IPS-11a (cell line): ENCODE measurements around the gene SLC25A30.
"Not testable (repeated sequence)": the region's sequence is repeated elsewhere in the genome, so short reads cannot be mapped to it uniquely, and the experiment has no call there.

Source experiments
- H3K4me3 ChIP-seq: one replicate; pipeline ENCODE4 v1.5.1; 2013; ENCODE audit warnings: low read depth, low read length, control low read depth

The SLC25A30 gene

DNA sequence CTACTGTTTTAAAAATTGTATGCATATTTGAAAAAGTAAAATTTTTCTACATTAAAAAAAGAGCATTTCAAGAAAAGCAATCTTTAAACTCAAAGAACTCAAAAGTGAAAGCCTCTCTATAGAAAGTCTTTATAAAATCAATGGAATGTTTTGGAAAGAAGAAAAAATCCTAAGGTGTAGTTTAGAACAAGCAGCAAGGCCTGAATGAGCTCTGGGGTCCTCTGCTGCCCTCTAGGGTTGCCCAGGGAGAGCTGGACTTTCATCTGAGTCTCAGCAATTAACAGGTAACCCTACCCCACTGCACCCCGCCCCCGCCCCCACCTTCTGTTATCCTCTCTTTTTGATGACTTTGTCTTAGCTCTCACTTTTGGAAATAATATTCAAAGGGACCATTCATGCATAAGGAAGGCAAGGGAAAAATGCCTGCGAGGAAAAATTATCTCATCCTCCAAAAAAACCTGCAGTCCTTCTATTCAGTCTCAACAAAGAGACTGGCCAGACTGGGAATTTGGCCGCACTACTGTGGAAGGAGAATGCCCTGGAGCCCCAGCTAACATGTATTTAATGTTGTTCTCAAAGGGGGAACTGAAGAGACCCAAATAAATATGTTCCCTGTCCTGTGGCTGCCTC, 24.1 kb downstream of the SLC25A30 start:
- H3K4me3 ChIP-seq, result no peak overlapping the region

DNA sequence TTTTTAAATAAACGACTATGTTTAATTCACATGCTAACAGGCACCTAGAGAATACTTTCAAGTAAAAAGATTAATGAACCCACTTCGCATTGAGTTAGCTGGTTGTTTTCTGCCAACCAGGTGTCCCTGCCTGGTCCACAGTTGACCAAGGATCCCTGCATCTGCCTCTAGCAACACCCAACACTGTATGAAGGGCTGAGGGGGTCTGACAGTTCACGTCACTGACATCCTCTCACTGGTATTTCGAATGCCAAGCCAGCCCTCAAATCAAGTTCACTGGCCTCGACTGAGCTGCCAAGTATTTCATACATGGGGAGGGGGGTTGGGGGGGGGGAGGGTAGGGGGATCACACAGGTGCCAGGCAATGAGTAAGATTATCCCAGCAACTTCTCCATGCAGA, 25.4 kb downstream of the SLC25A30 start:
- H3K4me3 ChIP-seq, result no peak overlapping the region

- no peak overlapping the region for H3K4me3 ChIP-seq
Measured at GRCh38 chr13:45391926-45392325, 26.2 kb downstream of the SLC25A30 start.

- not testable (repeated sequence) for H3K4me3 ChIP-seq
Measured at GRCh38 chr13:45391128-45391527, 27.0 kb downstream of the SLC25A30 start.

- not testable (repeated sequence) for H3K4me3 ChIP-seq
Measured at GRCh38 chr13:45390348-45390747, 27.8 kb downstream of the SLC25A30 start.

DNA sequence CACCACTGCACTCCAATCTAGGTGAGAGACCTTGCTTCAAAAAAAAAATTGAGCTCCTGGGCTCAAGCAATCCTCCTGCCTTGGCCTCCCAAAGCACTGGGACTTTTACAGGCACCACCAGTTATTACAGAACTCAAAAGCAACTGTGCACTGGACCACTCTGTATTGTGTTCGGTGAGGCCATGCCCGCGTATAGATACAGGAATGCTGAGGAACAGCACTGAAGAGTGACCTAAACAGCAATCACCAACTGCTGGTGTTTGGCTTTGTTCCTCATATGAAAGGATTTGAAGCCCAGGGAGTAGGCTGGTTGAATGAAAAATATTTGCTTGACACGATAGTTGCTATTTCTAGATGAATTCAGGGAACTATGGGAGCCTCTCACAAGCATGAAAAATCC, 29.5 kb downstream of the SLC25A30 start:
- no peak overlapping the region for H3K4me3 ChIP-seq

DNA sequence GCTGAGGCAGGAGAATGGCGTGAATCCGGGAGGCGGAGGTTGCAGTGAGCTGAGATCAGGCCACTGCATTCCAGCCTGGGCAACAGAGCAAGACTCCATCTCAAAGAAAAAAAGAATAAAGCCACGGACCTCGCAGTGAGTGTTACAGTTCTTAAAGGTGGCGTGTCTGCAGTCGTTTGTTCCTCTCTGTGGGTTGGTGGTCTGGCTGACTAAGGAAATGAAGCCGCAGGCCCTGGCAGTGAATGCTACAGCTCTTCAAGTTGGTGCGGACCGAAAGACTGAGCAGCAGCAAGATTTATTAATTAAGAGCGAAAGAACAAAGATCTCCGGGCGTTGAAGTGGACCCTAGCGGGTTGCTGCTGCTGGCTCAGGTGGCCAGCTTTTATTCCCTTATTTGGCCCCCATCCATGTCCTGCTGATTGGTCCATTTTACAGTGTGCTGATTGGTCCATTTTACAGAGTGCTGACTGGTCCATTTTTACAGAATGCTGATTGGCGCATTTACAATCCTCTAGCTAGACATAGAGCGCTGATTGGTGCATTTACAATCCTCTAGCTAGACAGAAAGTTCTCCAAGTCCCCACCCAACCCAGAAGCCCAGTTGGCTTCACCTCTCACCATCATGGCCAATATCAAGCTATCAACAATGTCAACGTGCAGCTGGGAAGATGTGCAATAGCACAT, 31.1 kb downstream of the SLC25A30 start:
- H3K4me3 ChIP-seq, result not testable (repeated sequence)

DNA sequence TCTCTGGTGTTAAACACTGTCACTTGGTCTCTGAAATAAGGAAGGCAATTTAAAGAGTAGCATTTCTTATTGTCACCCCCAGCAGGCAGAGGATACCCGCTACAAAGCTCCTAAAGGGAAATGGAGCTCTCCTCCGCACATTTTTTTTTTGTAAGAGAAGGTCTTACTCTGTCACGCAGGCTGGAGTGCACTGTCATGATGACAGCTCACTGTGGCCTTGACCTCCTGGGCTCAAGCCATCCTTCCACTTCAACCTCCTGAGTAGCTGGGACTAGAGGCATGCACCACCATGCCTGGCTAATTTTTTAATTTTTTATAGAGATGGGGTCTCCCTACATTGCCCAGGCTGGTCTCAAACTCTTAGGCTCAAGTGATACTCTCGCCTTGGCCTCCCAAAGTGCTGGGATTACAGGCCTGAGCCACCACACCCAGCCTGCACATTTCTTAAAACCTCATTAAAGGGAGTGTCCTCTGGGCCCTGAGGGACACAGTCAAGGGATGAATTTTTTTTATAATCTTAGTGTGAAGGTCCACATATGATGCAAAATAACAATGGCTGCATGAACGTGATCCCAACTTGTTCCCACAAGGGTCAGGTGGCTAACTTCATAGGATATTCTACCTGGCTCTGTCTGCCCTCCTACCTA, 32.1 kb downstream of the SLC25A30 start:
- H3K4me3 ChIP-seq, result no peak overlapping the region

DNA sequence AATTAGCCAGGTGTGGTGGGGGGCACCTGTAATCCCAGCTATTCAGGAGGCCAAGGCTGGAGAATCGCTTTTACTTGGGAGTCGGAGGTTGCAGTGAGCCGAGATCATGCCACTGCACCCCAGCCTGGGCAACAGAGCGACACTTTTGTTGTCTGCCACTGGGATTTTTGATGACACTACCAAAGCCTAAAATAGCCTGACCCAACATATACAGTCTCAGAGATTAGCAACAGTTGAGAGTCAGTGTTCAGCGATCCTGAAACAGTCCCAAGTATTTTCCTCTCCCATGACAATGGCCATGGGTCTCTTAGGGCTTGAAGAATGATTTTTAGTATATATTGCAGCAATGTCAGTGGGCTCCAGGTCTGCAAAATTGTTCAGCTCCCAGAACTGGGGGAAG, 32.9 kb downstream of the SLC25A30 start:
- no peak overlapping the region for H3K4me3 ChIP-seq

GRCh38 chr13:45384474-45385174, 33.5 kb downstream of the SLC25A30 start:
- no peak overlapping the region for H3K4me3 ChIP-seq

DNA sequence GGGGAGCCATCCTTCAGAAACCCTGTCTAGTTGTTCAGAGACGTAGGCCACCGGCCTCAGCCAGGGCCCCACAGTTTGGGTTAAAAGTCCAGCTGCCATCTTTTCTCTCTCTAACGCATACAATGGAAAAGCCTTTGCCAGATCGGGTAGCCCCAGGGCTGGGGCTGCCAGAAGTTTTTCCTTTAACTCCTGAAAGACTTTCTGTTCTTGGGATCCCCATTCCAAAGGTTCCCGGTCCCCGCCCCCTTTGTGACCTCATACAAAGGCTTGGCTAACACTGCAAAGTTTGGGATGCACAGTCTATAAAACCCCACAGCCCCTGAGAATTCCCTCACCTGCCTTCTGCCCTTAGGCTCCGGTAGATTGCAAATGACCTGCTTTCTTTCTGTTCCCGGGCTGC, 35.4 kb downstream of the SLC25A30 start:
- not testable (repeated sequence) for H3K4me3 ChIP-seq

GRCh38 chr13:45381196-45381595, 37.0 kb downstream of the SLC25A30 start:
- no peak overlapping the region for H3K4me3 ChIP-seq

- H3K4me3 ChIP-seq, result not testable (repeated sequence)
Measured at GRCh38 chr13:45380708-45381107, 37.5 kb downstream of the SLC25A30 start.

GRCh38 chr13:45379516-45379915, 38.7 kb downstream of the SLC25A30 start:
- H3K4me3 ChIP-seq, result not testable (repeated sequence)

- not testable (repeated sequence) for H3K4me3 ChIP-seq
Measured at GRCh38 chr13:45378786-45379185, 39.4 kb downstream of the SLC25A30 start.

- H3K4me3 ChIP-seq, result not testable (repeated sequence)
Measured at GRCh38 chr13:45377314-45377713, 40.9 kb downstream of the SLC25A30 start.

GRCh38 chr13:45376651-45377050, 41.5 kb downstream of the SLC25A30 start:
- H3K4me3 ChIP-seq, result not testable (repeated sequence)

DNA sequence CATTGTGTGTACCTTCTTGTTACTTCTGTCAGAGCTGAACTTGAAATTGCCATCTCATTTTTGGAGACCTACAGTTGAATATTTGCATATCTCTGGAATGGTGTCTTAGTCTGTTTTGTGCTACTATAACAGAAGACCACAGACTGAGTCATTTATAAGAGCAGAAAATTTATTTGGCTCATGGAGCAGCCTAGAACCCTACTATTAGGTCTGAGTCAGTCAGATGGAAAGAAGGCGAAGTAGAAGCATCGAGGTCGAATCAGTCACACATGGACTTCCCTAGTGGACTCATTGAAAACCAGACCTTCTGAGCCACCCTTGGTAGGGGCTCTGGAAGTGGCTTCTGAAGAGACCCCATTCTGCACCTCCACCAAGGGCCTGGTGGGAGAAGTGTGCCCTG, 43.3 kb downstream of the SLC25A30 start:
- H3K4me3 ChIP-seq, result no peak overlapping the region

- no peak overlapping the region for H3K4me3 ChIP-seq
Measured at GRCh38 chr13:45373162-45373547, 45.0 kb downstream of the SLC25A30 start.

DNA sequence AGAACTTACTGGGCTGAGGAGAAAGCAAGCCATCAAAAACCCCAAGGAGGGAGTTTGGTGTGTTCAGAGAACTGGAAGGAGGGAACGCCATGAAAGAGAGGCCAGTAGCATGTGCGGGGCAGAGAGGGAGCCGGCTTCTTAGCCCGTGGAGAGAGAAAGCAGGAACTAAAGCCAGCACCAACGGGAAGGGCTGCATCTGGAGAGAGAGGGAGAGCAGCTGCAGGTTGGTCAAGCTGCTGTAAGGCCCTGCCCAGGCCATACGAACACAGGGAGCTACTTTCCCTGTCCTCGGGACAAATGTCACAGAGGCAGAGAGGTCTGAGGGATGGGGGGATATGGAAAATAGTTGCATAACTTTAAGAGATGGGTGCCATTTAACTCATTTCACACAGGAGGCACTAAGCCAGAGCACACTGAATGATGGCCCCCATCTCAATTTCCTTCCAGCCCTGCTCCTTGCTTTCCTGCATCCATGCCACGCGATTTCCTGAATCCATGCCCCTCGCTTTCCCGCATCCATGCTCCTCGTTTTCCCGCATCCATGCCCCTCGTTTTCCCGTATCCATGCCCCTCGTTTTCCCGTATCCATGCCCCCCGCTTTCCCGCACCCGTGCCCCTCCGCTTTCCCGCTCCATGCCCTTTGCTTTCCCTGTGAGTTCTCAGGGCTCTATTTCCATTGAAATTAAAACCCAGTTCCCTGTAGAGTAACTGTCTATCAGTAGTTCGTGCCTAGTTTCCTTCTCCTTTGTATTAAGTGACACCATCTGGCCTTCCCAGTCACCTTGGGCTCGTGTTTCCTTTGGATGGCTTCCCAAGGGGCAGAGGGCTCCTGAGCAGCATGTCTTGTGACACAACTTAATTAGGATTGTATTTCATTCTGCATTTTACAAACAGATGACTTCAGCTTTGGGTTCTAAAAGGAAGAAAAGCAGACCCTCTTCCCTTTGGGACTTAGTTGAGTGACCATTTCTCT, 45.7 kb downstream of the SLC25A30 start:
- H3K4me3 ChIP-seq, result no peak overlapping the region
